ENCODE measurements around the gene EIF3A.

- TF ChIP-seq, protein P1, sequence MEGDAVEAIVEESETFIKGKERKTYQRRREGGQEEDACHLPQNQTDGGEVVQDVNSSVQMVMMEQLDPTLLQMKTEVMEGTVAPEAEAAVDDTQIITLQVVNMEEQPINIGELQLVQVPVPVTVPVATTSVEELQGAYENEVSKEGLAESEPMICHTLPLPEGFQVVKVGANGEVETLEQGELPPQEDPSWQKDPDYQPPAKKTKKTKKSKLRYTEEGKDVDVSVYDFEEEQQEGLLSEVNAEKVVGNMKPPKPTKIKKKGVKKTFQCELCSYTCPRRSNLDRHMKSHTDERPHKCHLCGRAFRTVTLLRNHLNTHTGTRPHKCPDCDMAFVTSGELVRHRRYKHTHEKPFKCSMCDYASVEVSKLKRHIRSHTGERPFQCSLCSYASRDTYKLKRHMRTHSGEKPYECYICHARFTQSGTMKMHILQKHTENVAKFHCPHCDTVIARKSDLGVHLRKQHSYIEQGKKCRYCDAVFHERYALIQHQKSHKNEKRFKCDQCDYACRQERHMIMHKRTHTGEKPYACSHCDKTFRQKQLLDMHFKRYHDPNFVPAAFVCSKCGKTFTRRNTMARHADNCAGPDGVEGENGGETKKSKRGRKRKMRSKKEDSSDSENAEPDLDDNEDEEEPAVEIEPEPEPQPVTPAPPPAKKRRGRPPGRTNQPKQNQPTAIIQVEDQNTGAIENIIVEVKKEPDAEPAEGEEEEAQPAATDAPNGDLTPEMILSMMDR (conservative IDR thresholded peaks at IDR 0.05 in 1 of 2, IDR thresholded peaks at IDR 0.05 in 1 of 2; ENCODE audit: low read depth in 1 of 2, low read length in 2 of 2): no peak
- no peak for TF ChIP-seq EZH2 (IDR thresholded peaks at IDR 0.05; ENCODE audit: low read length, missing control alignments)
These were observed 38.4 kb downstream of the EIF3A start for GRCh38 chr10:119042169-119042568.

Measured in fibroblast of lung (primary cell).